GM12865 (cell line): Measurements from ENCODE around the gene TLE2.

Source experiments
- DNase-seq: peaks from one replicate; pipeline ENCODE4 v3.0.0; 2010; ENCODE audit warnings: low read depth
- H3K4me3 ChIP-seq: 2 replicates; pipeline ENCODE4 v1.5.1; 2011; ENCODE audit warnings: mild to moderate bottlenecking, low read depth, low read length, control low read depth
- CTCF ChIP-seq: IDR thresholded peaks from 2 replicates; pipeline ENCODE4 v1.5.1; 2011; ENCODE audit warnings: low read length, control low read depth, low read depth, inconsistent platforms; ENCODE audit not compliant: insufficient read depth; ENCODE audit errors: missing control alignments

Gene TLE2

GRCh38 chr19:2952953-2953481, 76.1 kb downstream of the TLE2 start:
- H3K4me3 ChIP-seq = no peak overlapping the region
- DNase-seq = peak; percentile 49
- TF ChIP-seq CTCF = peak; percentile 15

GRCh38 chr19:2950286-2951124, 78.6 kb downstream of the TLE2 start:
- no peak for TF ChIP-seq CTCF
- DNase-seq = peak; percentile 99
- H3K4me3 ChIP-seq = peak overlapping the region; percentile 86

- no peak for TF ChIP-seq CTCF
- peak; percentile 77 for DNase-seq
Observed at GRCh38 chr19:2949939-2950285, 79.2 kb downstream of the TLE2 start.

More at GRCh38 chr19:2949939-2950285, 79.2 kb downstream of the TLE2 start:
- H3K4me3 ChIP-seq = peak overlapping the region; percentile 86
